HepG2 (cell line): Measurements from ENCODE around the gene METTL27. TPM values are rescaled to one million over a fixed set of nuclear protein-coding genes. Genes with fewer than 3 reads are reported as not detected.
A peak's percentile ranks its signal among the peaks of the same experiment; 100 is the strongest.

Source experiments
- NFYC ChIP-seq: IDR thresholded peaks from 2 replicates; pipeline ENCODE4 v1.6.1; 2016; ENCODE audit warnings: missing genetic modification reagents, missing compliant biosample characterization
- ZNF34 ChIP-seq: sonication (generic); formaldehyde crosslinking; IDR thresholded peaks from 2 replicates; pipeline ENCODE4 v1.4.0; 2020; ENCODE audit warnings: mild to moderate bottlenecking, missing genetic modification reagents, borderline replicate concordance
- ZNF883 ChIP-seq: sonication (generic); formaldehyde crosslinking; IDR thresholded peaks from 2 replicates; pipeline ENCODE4 v1.5.1; 2020; ENCODE audit warnings: mild to moderate bottlenecking, missing genetic modification reagents; ENCODE audit errors: not compliant biosample characterization
- polyA plus RNA-seq, 8 experiments: library from polyadenylated mRNA; depleted of rRNA in 3 of 8; stranded (reverse) in 7 of 8; unstranded in 1 of 8; fragments of >200 nt; fragmentation: Illumina TruSeq in 4 of 8; extraction: Trizol in 4 of 8; gene quantifications; 2 replicates each; pipeline versions ENCODE4 v1.2.1 to v1.2.3, GENCODE V29; 2011 to 2016; ENCODE audit warnings: low read depth in 4 of 8, missing spikeins in 1 of 8, mixed read lengths in 1 of 8; ENCODE audit not compliant: insufficient read depth in 1 of 8
- total RNA-seq, 5 experiments: library from RNA; depleted of rRNA; stranded (reverse); fragments of >200 nt; fragmentation: Illumina TruSeq; extraction: Trizol; gene quantifications; 2 replicates each; pipeline ENCODE4 v1.2.3, GENCODE V29; 2016; ENCODE audit warnings: low read depth in 1 of 5
- TF ChIP-seq, protein P1 (sequence below): sonication (generic); formaldehyde crosslinking; IDR thresholded peaks from 2 replicates; pipeline ENCODE4 v1.5.0; 2020; ENCODE audit warnings: mild to moderate bottlenecking, missing genetic modification reagents, borderline replicate concordance
- TF ChIP-seq, protein P2 (sequence below): IDR thresholded peaks from 2 replicates; pipeline ENCODE4 v1.6.1; 2016; ENCODE audit warnings: missing compliant biosample characterization, missing genetic modification reagents, borderline replicate concordance
- TF ChIP-seq, protein P3 (sequence below): sonication (generic); formaldehyde crosslinking; IDR thresholded peaks from 2 replicates; pipeline ENCODE4 v1.4.0; 2020; ENCODE audit warnings: mild to moderate bottlenecking, missing genetic modification reagents

Gene METTL27
- total and polyA plus RNA-seq, 2 of the 13 experiments (the other 11 are each of a cell fraction or from before 2014, with no cell fraction given): 2.0 to 3.0 TPM

DNA sequence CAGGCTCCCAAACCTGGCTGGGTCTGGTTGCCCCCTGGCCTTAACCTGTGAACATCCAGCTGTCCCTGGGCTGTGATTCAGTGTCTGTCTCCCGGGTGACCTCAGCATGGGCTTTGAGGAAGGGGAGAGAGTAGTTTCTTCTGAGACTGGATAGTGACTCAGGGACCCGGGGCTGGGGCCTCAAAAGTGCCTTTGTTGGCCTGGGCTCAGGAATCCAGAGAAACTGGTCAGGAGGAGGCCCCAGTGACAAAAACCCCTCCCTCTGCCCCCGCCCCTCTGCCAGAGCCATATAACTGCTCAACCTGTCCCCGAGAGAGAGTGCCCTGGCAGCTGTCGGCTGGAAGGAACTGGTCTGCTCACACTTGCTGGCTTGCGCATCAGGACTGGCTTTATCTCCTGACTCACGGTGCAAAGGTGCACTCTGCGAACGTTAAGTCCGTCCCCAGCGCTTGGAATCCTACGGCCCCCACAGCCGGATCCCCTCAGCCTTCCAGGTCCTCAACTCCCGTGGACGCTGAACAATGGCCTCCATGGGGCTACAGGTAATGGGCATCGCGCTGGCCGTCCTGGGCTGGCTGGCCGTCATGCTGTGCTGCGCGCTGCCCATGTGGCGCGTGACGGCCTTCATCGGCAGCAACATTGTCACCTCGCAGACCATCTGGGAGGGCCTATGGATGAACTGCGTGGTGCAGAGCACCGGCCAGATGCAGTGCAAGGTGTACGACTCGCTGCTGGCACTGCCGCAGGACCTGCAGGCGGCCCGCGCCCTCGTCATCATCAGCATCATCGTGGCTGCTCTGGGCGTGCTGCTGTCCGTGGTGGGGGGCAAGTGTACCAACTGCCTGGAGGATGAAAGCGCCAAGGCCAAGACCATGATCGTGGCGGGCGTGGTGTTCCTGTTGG is 11.4 kb downstream of the METTL27 start, which contains the start of gene CLDN4 (continued):
- TF ChIP-seq, protein P1, sequence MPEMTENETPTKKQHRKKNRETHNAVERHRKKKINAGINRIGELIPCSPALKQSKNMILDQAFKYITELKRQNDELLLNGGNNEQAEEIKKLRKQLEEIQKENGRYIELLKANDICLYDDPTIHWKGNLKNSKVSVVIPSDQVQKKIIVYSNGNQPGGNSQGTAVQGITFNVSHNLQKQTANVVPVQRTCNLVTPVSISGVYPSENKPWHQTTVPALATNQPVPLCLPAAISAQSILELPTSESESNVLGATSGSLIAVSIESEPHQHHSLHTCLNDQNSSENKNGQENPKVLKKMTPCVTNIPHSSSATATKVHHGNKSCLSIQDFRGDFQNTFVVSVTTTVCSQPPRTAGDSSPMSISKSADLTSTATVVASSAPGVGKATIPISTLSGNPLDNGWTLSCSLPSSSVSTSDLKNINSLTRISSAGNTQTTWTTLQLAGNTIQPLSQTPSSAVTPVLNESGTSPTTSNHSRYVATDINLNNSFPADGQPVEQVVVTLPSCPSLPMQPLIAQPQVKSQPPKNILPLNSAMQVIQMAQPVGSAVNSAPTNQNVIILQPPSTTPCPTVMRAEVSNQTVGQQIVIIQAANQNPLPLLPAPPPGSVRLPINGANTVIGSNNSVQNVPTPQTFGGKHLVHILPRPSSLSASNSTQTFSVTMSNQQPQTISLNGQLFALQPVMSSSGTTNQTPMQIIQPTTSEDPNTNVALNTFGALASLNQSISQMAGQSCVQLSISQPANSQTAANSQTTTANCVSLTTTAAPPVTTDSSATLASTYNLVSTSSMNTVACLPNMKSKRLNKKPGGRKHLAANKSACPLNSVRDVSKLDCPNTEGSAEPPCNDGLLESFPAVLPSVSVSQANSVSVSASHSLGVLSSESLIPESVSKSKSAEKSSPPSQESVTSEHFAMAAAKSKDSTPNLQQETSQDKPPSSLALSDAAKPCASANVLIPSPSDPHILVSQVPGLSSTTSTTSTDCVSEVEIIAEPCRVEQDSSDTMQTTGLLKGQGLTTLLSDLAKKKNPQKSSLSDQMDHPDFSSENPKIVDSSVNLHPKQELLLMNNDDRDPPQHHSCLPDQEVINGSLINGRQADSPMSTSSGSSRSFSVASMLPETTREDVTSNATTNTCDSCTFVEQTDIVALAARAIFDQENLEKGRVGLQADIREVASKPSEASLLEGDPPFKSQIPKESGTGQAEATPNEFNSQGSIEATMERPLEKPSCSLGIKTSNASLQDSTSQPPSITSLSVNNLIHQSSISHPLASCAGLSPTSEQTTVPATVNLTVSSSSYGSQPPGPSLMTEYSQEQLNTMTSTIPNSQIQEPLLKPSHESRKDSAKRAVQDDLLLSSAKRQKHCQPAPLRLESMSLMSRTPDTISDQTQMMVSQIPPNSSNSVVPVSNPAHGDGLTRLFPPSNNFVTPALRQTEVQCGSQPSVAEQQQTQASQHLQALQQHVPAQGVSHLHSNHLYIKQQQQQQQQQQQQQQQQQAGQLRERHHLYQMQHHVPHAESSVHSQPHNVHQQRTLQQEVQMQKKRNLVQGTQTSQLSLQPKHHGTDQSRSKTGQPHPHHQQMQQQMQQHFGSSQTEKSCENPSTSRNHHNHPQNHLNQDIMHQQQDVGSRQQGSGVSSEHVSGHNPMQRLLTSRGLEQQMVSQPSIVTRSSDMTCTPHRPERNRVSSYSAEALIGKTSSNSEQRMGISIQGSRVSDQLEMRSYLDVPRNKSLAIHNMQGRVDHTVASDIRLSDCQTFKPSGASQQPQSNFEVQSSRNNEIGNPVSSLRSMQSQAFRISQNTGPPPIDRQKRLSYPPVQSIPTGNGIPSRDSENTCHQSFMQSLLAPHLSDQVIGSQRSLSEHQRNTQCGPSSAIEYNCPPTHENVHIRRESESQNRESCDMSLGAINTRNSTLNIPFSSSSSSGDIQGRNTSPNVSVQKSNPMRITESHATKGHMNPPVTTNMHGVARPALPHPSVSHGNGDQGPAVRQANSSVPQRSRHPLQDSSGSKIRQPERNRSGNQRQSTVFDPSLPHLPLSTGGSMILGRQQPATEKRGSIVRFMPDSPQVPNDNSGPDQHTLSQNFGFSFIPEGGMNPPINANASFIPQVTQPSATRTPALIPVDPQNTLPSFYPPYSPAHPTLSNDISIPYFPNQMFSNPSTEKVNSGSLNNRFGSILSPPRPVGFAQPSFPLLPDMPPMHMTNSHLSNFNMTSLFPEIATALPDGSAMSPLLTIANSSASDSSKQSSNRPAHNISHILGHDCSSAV (CRISPR knock-in tag): no peak; the same call in 1 of the 2 replicates
- TF ChIP-seq, protein P2, sequence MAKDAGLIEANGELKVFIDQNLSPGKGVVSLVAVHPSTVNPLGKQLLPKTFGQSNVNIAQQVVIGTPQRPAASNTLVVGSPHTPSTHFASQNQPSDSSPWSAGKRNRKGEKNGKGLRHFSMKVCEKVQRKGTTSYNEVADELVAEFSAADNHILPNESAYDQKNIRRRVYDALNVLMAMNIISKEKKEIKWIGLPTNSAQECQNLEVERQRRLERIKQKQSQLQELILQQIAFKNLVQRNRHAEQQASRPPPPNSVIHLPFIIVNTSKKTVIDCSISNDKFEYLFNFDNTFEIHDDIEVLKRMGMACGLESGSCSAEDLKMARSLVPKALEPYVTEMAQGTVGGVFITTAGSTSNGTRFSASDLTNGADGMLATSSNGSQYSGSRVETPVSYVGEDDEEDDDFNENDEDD (CRISPR knock-in tag): peak; percentile 44; the same call in 1 of the 2 replicates
- no peak; the same call in 1 of the 2 replicates for TF ChIP-seq NFYC (CRISPR knock-in tag)
- TF ChIP-seq, protein P3, sequence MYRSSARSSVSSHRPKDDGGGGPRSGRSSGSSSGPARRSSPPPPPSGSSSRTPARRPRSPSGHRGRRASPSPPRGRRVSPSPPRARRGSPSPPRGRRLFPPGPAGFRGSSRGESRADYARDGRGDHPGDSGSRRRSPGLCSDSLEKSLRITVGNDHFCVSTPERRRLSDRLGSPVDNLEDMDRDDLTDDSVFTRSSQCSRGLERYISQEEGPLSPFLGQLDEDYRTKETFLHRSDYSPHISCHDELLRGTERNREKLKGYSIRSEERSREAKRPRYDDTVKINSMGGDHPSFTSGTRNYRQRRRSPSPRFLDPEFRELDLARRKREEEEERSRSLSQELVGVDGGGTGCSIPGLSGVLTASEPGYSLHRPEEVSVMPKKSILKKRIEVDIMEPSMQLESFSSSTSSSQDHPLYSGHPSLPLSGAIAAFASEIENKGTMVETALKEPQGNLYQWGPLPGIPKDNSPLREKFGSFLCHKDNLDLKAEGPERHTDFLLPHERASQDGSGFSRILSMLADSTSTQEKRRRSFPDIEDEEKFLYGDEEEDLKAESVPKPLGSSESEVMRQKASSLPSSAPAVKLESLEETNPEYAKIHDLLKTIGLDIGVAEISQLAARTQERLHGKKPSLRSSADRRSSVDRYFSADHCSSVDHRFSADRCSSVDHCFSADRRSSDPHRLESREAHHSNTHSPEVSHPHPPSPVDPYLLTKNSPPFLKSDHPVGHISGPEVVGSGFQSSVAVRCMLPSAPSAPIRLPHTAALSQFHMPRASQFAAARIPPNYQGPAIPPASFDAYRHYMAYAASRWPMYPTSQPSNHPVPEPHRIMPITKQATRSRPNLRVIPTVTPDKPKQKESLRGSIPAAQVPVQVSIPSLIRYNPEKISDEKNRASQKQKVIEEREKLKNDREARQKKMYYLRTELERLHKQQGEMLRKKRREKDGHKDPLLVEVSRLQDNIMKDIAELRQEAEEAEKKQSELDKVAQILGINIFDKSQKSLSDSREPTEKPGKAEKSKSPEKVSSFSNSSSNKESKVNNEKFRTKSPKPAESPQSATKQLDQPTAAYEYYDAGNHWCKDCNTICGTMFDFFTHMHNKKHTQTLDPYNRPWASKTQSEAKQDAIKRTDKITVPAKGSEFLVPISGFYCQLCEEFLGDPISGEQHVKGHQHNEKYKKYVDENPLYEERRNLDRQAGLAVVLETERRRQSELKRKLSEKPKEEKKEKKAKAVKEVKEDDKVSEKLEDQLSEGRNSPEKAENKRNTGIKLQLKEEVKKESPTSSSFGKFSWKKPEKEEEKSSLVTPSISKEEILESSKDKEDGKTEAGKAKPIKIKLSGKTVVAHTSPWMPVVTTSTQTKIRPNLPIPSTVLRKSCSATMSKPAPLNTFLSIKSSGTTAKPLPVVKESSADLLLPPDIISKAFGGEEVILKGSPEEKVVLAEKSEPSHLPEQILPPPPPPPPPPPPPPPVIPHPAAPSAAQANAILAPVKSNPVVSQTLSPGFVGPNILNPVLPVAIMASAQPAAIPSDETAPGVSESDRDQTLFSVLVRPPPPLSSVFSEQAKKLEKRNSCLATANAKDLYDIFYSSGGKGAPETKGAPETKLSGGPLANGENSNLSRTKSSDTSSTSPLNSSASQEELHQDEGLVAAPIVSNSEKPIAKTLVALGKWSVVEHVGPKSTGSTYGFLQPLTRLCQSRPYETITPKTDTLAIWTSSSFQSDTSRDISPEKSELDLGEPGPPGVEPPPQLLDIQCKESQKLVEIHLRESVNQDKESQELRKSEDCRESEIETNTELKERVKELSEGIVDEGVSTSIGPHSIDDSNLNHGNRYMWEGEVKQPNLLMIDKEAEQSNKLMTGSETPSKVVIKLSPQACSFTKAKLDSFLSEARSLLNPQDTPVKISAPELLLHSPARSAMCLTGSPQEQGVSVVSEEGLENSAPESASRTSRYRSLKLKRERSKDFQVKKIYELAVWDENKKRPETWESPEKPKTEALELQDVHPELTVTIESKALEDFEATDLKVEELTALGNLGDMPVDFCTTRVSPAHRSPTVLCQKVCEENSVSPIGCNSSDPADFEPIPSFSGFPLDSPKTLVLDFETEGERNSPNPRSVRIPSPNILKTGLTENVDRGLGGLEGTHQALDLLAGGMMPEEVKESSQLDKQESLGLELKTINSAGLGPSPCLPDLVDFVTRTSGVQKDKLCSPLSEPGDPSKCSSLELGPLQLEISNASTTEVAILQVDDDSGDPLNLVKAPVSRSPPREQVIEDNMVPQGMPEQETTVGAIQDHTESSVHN: 0 out of 2 replicates have a peak, but pooled peaks have one; percentile 3
- no peak for TF ChIP-seq ZNF34 (CRISPR knock-in tag)
- TF ChIP-seq ZNF883: no peak
